Vagina (tissue), 2 donors: ENCODE data around the gene RBFOX1.

Experiments
- POLR2A ChIP-seq, 2 donors: fragments of 450-650 bp; IDR thresholded peaks; one replicate each; pipeline ENCODE4 v1.6.1; 2017; ENCODE audit warnings: antibody characterized with exemption in 2 of 2, mild to moderate bottlenecking in 2 of 2, moderate library complexity in 2 of 2
- POLR2AphosphoS5 ChIP-seq, 2 donors: sonication (generic); formaldehyde crosslinking; IDR thresholded peaks; one replicate each; pipeline ENCODE4 v1.9.0; 2017; ENCODE audit warnings: antibody characterized with exemption in 2 of 2, mild to moderate bottlenecking in 2 of 2, low read depth in 1 of 2; ENCODE audit not compliant: insufficient read depth in 1 of 2
- TF ChIP-seq, protein P1 (sequence below), 3 experiments: fragments of 450-650 bp in 2 of 3; fragments of 200-600 bp in 1 of 3; sonication (generic) in 1 of 3; IDR thresholded peaks; one replicate each; pipeline ENCODE4 v1.5.1; 2017 to 2019; ENCODE audit warnings: antibody characterized with exemption in 3 of 3, mild to moderate bottlenecking in 2 of 3, moderate library complexity in 2 of 3

DNA sequence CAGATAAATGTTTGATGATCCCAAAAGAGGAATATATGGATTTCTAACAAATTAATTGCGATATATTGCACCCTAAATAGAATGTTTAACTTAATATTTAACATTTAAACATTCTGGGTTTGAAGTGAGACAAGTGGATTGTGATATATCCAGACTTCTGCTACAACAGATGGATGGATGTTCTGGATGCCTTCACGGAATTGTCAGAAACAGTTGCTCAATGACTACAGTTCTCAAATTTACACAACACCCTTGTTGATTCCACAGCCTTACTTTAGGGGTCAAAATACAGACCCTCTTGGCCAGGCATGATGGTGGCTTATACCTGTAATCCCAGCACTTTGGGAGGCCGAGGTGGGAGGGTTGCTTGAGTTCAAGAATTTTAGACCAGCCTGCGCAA is 250.8 kb downstream of the RBFOX1 start:
- TF ChIP-seq, protein P1, sequence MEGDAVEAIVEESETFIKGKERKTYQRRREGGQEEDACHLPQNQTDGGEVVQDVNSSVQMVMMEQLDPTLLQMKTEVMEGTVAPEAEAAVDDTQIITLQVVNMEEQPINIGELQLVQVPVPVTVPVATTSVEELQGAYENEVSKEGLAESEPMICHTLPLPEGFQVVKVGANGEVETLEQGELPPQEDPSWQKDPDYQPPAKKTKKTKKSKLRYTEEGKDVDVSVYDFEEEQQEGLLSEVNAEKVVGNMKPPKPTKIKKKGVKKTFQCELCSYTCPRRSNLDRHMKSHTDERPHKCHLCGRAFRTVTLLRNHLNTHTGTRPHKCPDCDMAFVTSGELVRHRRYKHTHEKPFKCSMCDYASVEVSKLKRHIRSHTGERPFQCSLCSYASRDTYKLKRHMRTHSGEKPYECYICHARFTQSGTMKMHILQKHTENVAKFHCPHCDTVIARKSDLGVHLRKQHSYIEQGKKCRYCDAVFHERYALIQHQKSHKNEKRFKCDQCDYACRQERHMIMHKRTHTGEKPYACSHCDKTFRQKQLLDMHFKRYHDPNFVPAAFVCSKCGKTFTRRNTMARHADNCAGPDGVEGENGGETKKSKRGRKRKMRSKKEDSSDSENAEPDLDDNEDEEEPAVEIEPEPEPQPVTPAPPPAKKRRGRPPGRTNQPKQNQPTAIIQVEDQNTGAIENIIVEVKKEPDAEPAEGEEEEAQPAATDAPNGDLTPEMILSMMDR (IDR thresholded peaks at IDR 0.05) = no peak
- TF ChIP-seq POLR2A (IDR thresholded peaks at IDR 0.05) (no peak), POLR2AphosphoS5 (IDR thresholded peaks at IDR 0.05; ENCODE audit: insufficient read depth in 1 of 2, low read depth in 1 of 2) (no peak)
